ENCODE measurements around the gene CDH4.

GRCh38 chr20:61926253-61926613 is 674.2 kb downstream of the CDH4 start:
- TF ChIP-seq POLR2A (IDR thresholded peaks at IDR 0.05) (no peak), POLR2AphosphoS5 (IDR thresholded peaks at IDR 0.05) (no peak)
- TF ChIP-seq, protein P1, sequence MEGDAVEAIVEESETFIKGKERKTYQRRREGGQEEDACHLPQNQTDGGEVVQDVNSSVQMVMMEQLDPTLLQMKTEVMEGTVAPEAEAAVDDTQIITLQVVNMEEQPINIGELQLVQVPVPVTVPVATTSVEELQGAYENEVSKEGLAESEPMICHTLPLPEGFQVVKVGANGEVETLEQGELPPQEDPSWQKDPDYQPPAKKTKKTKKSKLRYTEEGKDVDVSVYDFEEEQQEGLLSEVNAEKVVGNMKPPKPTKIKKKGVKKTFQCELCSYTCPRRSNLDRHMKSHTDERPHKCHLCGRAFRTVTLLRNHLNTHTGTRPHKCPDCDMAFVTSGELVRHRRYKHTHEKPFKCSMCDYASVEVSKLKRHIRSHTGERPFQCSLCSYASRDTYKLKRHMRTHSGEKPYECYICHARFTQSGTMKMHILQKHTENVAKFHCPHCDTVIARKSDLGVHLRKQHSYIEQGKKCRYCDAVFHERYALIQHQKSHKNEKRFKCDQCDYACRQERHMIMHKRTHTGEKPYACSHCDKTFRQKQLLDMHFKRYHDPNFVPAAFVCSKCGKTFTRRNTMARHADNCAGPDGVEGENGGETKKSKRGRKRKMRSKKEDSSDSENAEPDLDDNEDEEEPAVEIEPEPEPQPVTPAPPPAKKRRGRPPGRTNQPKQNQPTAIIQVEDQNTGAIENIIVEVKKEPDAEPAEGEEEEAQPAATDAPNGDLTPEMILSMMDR (IDR thresholded peaks at IDR 0.05): no peak

Data from sigmoid colon (tissue), 4 donors.